NCI-H2107 (cell line): Measurements from ENCODE around the gene PLEKHS1.
"Not testable (repeated sequence)": the region's sequence is repeated elsewhere in the genome, so short reads cannot be mapped to it uniquely, and the experiment has no call there.

ENCODE experiments used
- DNase-seq: peaks from one replicate; lab custom pipeline; 2025; lab: John Stamatoyannopoulos, UW

The PLEKHS1 gene

GRCh38 chr10:113791691-113792090, 40.2 kb downstream of the PLEKHS1 start:
- DNase-seq = no peak

DNA sequence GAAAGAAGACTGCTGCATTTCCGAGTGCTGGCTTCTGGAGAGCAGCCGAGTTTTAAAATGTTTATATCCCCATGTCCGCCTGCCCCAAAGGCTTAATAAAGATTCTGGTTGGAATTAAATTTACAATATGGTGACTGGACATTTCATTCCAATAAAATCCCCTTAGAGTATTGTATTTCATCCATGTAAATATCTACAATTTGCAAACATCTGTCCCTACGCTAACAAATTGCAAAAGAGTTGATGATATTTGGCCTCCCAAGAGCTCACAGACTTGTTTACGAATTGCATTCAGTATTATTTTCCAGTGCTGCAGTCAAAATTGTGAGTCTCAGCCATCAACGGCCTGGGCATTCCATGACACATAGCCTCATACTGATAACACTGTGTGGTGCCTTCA, 50.1 kb downstream of the PLEKHS1 start:
- DNase-seq = no peak

GRCh38 chr10:113802997-113803396, 51.5 kb downstream of the PLEKHS1 start:
- no peak for DNase-seq

- DNase-seq = no peak
Measured at GRCh38 chr10:113806503-113806902, 55.0 kb downstream of the PLEKHS1 start.

DNA sequence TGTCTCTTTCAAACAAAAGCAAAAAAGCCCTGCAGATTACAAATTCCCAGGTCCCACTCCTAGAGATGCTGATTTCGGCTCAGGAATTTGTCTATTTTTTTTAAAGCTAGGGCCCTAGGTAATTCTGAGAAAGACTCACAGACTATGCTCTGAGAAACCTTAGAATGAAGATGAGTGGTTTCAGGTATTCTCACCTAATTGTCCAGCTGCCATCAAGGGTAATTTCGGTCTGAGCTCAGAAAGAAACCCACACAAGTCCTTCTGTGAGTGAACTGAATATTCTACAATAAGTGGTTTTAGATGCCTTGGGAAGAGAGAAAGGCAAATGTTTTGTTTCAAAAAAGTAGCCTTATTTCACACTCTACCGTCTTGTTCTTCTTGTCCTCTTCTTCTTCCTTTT, 56.7 kb downstream of the PLEKHS1 start:
- DNase-seq = no peak

GRCh38 chr10:113814700-113815099, 63.2 kb downstream of the PLEKHS1 start:
- DNase-seq = not testable (repeated sequence)

DNA sequence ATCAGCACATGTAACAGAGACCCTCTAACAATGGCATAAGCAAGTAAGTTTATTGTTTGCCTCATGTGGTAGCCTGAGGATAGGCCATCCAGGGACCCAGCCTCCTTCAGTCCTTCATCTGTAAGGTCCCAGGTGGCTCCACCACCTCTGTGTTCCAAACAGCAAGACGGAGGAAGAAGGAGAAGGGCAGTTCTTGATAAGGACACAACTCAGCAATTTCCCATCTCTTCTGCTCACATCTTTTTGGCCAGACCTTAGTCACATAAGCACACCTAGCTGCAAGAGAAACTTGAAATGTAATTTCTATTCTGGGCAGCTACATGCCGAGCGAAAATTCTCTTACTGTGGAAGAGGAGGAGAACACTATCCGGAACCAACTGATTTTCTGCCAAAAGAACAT, 68.5 kb downstream of the PLEKHS1 start:
- DNase-seq = no peak

DNA sequence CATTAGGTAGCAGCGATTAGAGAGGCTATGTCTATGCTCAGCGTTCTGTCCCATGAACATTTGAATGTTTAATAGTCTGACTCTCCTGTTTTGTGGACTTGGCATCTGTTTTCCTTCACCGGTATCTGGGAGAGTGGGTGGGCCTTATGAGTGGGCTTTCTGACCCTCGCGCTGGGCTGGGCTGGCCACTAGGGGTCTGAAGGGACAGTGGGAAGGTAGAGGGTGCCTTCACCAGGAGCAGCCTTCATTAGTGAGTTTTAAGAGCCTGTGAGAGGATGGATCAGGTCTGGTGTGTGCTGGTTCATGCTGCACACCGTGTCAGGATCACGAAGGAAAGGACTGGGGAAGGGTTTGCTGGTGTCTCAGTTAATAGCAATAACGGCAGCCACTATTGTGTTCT, 69.0 kb downstream of the PLEKHS1 start:
- DNase-seq = no peak

DNA sequence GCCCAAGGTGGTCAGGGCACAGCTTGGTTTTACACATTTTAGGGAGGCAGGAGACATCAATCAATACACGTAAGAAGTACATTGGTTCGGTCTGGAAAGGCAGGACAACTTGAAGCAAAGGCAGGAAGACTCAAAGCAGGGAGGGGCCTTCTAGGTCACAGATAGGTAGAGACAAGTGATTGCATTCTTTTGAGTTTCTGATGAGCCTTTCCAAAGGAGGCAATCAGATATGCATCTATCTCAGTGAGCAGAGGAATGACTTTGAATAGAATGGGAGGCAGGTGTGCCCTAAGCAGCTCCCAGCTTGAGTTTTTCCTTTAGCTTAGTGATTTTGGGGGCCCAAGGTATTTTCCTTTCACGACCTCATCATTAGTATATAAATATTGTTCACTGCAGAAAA, 69.8 kb downstream of the PLEKHS1 start:
- not testable (repeated sequence) for DNase-seq

GRCh38 chr10:113822174-113822573, 70.7 kb downstream of the PLEKHS1 start:
- no peak for DNase-seq

DNA sequence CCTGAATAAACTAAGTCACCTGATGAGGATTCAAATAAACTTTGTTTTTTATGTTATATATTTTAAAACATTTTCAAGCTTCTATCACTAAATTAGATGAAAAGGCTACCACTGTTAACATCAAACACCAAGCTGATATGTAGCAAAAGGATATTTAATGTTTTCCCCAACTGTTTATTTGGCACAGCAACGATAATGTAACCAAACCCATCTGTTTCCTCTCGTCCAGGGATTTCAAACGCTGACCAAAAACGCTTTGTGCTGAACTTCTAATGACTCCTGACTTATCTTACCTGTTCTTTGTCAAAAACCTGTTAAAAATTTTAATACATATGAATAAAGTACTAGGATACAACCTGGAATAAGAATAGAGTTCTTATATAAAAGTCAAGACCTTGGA, 71.9 kb downstream of the PLEKHS1 start:
- no peak for DNase-seq

DNA sequence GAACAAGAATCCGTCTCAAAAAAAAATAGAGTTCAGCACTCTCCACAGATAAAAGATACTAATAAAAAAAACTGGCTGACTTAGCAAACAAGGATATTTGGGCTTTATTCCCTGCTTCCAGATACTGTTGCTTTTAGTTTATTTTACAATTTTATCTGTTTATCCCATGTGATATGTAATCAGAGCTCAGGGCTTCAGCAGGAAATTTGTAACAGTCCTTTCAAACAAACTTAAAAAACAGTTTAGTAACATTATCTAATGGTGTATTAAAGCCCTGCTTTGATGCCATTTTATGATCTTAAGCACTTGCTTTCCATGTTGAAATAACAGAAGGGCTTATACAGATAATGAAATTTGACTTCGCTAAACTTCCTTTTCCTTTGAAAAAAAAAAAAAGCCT, 74.3 kb downstream of the PLEKHS1 start:
- no peak for DNase-seq

DNA sequence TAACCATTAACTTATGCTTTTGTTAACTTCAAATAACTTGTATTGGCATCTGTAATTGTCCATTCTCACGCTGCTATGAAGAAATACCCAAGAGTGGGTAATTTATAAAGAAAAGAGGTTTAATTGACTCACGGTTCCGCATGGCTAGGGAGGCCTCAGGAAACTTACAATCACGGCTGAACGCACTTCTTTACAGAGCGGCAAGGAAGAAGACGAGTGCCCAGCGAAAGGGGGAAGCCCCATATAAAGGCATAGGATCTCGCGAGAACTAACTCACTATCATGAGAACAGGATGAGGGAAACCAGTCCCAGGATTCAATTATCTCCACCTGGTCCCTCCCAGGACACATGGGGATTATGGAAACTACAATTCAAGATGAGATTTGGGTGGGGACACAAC, 77.1 kb downstream of the PLEKHS1 start:
- DNase-seq = not testable (repeated sequence)
